Immature natural killer cell (primary cell): ENCODE results near the gene TMEM269. TPM values are rescaled to one million over a fixed set of nuclear protein-coding genes. Genes with fewer than 3 reads are reported as not detected.

Experiments
- DNase-seq, 3 donors: peaks; one replicate each; pipeline ENCODE4 v3.0.0; 2022; ENCODE audit warnings: mixed read lengths in 1 of 3
- H3K27ac Mint-ChIP-seq, 6 donors: one replicate each; pipeline ENCODE4 v1.8.0; 2020; ENCODE audit warnings: mixed read lengths in 6 of 6, mild to moderate bottlenecking in 5 of 6, inconsistent platforms in 4 of 6, moderate library complexity in 3 of 6
- H3K27me3 Mint-ChIP-seq, 3 donors: one replicate each; pipeline ENCODE4 v1.8.0; 2020 to 2021; ENCODE audit warnings: low read depth in 3 of 3, mild to moderate bottlenecking in 3 of 3, mixed read lengths in 3 of 3, moderate library complexity in 3 of 3, inconsistent platforms in 1 of 3
- H3K36me3 Mint-ChIP-seq, 3 donors: one replicate each; pipeline ENCODE4 v1.8.0; 2020; ENCODE audit warnings: mixed read lengths in 3 of 3, inconsistent platforms in 2 of 3, mild to moderate bottlenecking in 2 of 3
- H3K4me1 Mint-ChIP-seq, 2 donors: one replicate each; pipeline ENCODE4 v1.8.0; 2020; ENCODE audit warnings: inconsistent platforms in 2 of 2, mild to moderate bottlenecking in 2 of 2, mixed read lengths in 2 of 2, moderate library complexity in 1 of 2
- H3K4me3 Mint-ChIP-seq, 5 donors: one replicate each; pipeline ENCODE4 v1.8.0; 2020; ENCODE audit warnings: mild to moderate bottlenecking in 5 of 5, mixed read lengths in 5 of 5, inconsistent platforms in 3 of 5, moderate library complexity in 3 of 5
- H3K9me3 Mint-ChIP-seq, 6 donors: one replicate each; pipeline ENCODE4 v1.8.0; 2020; ENCODE audit warnings: mild to moderate bottlenecking in 6 of 6, mixed read lengths in 6 of 6, inconsistent platforms in 4 of 6, moderate library complexity in 3 of 6
- polyA plus RNA-seq, 3 donors: library from polyadenylated mRNA; unstranded; fragments of 300-500 nt; fragmentation: Illumina TruSeq; gene quantifications; one replicate each; pipeline ENCODE4 v1.2.3, GENCODE V29; 2021

TMEM269 gene
- polyA plus RNA-seq, 3 donors from 2014 or later: 0.14 TPM; not detected in 2

- no peak for DNase-seq
- Mint-ChIP-seq H3K4me1 (no peaks in the 10 kb centered on the region), H3K27ac (no peak overlapping the region), H3K27me3 (no peaks in the 10 kb centered on the region), H3K9me3 (no peaks in the 10 kb centered on the region), H3K36me3 (peaks cover 0 to 5% (median 5%) of the 10 kb centered on the region in 3 donors), H3K4me3 (no peak overlapping the region)
Measured at GRCh38 chr1:42825036-42825851, 40.5 kb downstream of the TMEM269 start.

- Mint-ChIP-seq H3K27ac (no peak overlapping the region), H3K36me3 (peaks cover 4 to 17% (median 9%) of the 10 kb centered on the region in 3 donors), H3K4me1 (no peaks in the 10 kb centered on the region), H3K9me3 (peaks cover 0 to 2% (median 0%) of the 10 kb centered on the region in 6 donors), H3K27me3 (no peaks in the 10 kb centered on the region), H3K4me3 (no peak overlapping the region)
- no peak for DNase-seq
Measured at GRCh38 chr1:42830631-42831030, 45.8 kb downstream of the TMEM269 start.

GRCh38 chr1:42831273-42831672 lies 46.5 kb downstream of the TMEM269 start:
- Mint-ChIP-seq H3K4me1 (no peaks in the 10 kb centered on the region), H3K4me3 (no peak overlapping the region), H3K36me3 (peaks cover 4 to 17% (median 8%) of the 10 kb centered on the region in 3 donors), H3K27me3 (no peaks in the 10 kb centered on the region), H3K27ac (no peak overlapping the region), H3K9me3 (peaks cover 0 to 2% (median 0%) of the 10 kb centered on the region in 6 donors)
- no peak for DNase-seq

GRCh38 chr1:42832641-42833240 lies 48.0 kb downstream of the TMEM269 start:
- no peak for DNase-seq
- Mint-ChIP-seq H3K4me1 (no peaks in the 10 kb centered on the region), H3K27ac (no peak overlapping the region), H3K27me3 (peaks cover 0 to 1% (median 0%) of the 10 kb centered on the region in 3 donors), H3K36me3 (peaks cover 4 to 20% (median 8%) of the 10 kb centered on the region in 3 donors), H3K4me3 (no peak overlapping the region), H3K9me3 (peaks cover 0 to 2% (median 0%) of the 10 kb centered on the region in 6 donors)

GRCh38 chr1:42833981-42834380 lies 49.2 kb downstream of the TMEM269 start:
- peaks cover 0 to 1% (median 0%) of the 10 kb centered on the region in 3 donors for H3K27me3 Mint-ChIP-seq
- H3K9me3 Mint-ChIP-seq: peaks cover 0 to 2% (median 0%) of the 10 kb centered on the region in 6 donors
- no peak overlapping the region for H3K27ac Mint-ChIP-seq
- DNase-seq: no peak
- no peak overlapping the region for H3K4me3 Mint-ChIP-seq
- peaks cover 4 to 20% (median 8%) of the 10 kb centered on the region in 3 donors for H3K36me3 Mint-ChIP-seq
- no peaks in the 10 kb centered on the region for H3K4me1 Mint-ChIP-seq

- DNase-seq: no peak
- Mint-ChIP-seq H3K9me3 (peaks cover 0 to 2% (median 0%) of the 10 kb centered on the region in 6 donors), H3K4me3 (no peak overlapping the region), H3K4me1 (no peaks in the 10 kb centered on the region), H3K27me3 (peaks cover 0 to 1% (median 0%) of the 10 kb centered on the region in 3 donors), H3K27ac (no peak overlapping the region), H3K36me3 (peaks cover 4 to 15% (median 8%) of the 10 kb centered on the region in 3 donors)
Measured at GRCh38 chr1:42834803-42835202, 50.0 kb downstream of the TMEM269 start.

- peaks cover 0 to 1% (median 0%) of the 10 kb centered on the region in 3 donors for H3K27me3 Mint-ChIP-seq
- peaks cover 4 to 15% (median 8%) of the 10 kb centered on the region in 3 donors for H3K36me3 Mint-ChIP-seq
- H3K4me3 Mint-ChIP-seq: no peak overlapping the region
- no peak for DNase-seq
- no peaks in the 10 kb centered on the region for H3K4me1 Mint-ChIP-seq
- H3K9me3 Mint-ChIP-seq: peaks cover 0 to 2% (median 0%) of the 10 kb centered on the region in 6 donors
- no peak overlapping the region for H3K27ac Mint-ChIP-seq
Measured at GRCh38 chr1:42835422-42835821, 50.6 kb downstream of the TMEM269 start.

GRCh38 chr1:42837709-42838108 lies 52.9 kb downstream of the TMEM269 start:
- H3K27ac Mint-ChIP-seq: no peak overlapping the region
- no peaks in the 10 kb centered on the region for H3K4me1 Mint-ChIP-seq
- peaks cover 0 to 1% (median 0%) of the 10 kb centered on the region in 3 donors for H3K27me3 Mint-ChIP-seq
- no peaks in the 10 kb centered on the region for H3K9me3 Mint-ChIP-seq
- H3K36me3 Mint-ChIP-seq: peaks cover 4 to 12% (median 8%) of the 10 kb centered on the region in 3 donors
- no peak overlapping the region for H3K4me3 Mint-ChIP-seq
- DNase-seq: no peak

GRCh38 chr1:42838482-42839190 lies 53.8 kb downstream of the TMEM269 start:
- H3K27me3 Mint-ChIP-seq: peaks cover 0 to 1% (median 0%) of the 10 kb centered on the region in 3 donors
- no peak for DNase-seq
- no peaks in the 10 kb centered on the region for H3K9me3 Mint-ChIP-seq
- no peaks in the 10 kb centered on the region for H3K4me1 Mint-ChIP-seq
- H3K27ac Mint-ChIP-seq: no peak overlapping the region
- H3K4me3 Mint-ChIP-seq: no peak overlapping the region
- peaks cover 4 to 16% (median 8%) of the 10 kb centered on the region in 3 donors for H3K36me3 Mint-ChIP-seq

- H3K27ac Mint-ChIP-seq: no peak overlapping the region
- peaks cover 0 to 1% (median 0%) of the 10 kb centered on the region in 3 donors for H3K27me3 Mint-ChIP-seq
- no peak overlapping the region for H3K4me3 Mint-ChIP-seq
- H3K9me3 Mint-ChIP-seq: no peaks in the 10 kb centered on the region
- H3K36me3 Mint-ChIP-seq: peaks cover 0 to 8% (median 1%) of the 10 kb centered on the region in 3 donors
- H3K4me1 Mint-ChIP-seq: peaks cover 3% of the 10 kb centered on the region in 2 donors
- no peak for DNase-seq
Measured at GRCh38 chr1:42841010-42841409, 56.2 kb downstream of the TMEM269 start.

GRCh38 chr1:42841440-42842147 lies 56.8 kb downstream of the TMEM269 start:
- peaks cover 0 to 8% (median 0%) of the 10 kb centered on the region in 3 donors for H3K36me3 Mint-ChIP-seq
- H3K4me3 Mint-ChIP-seq: no peak overlapping the region
- H3K4me1 Mint-ChIP-seq: peaks cover 8% of the 10 kb centered on the region in 2 donors
- H3K9me3 Mint-ChIP-seq: no peaks in the 10 kb centered on the region
- peaks cover 0 to 1% (median 0%) of the 10 kb centered on the region in 3 donors for H3K27me3 Mint-ChIP-seq
- no peak for DNase-seq
- H3K27ac Mint-ChIP-seq: no peak overlapping the region

GRCh38 chr1:42844592-42845140 lies 59.9 kb downstream of the TMEM269 start:
- DNase-seq: no peak
- Mint-ChIP-seq H3K4me3 (peak overlapping the region in 1 of 5 donors; percentile 30), H3K4me1 (peaks cover 23 to 35% of the 10 kb centered on the region in 2 donors), H3K36me3 (peaks cover 0 to 5% (median under 1%) of the 10 kb centered on the region in 3 donors), H3K9me3 (no peaks in the 10 kb centered on the region), H3K27me3 (peaks cover 0 to 3% (median 0%) of the 10 kb centered on the region in 3 donors), H3K27ac (no peak overlapping the region)

- peaks cover 0 to 5% (median 4%) of the 10 kb centered on the region in 3 donors for H3K36me3 Mint-ChIP-seq
Measured at GRCh38 chr1:42845193-42845592, 60.4 kb downstream of the TMEM269 start.

More at GRCh38 chr1:42845193-42845592, 60.4 kb downstream of the TMEM269 start:
- Mint-ChIP-seq H3K27ac (no peak overlapping the region), H3K9me3 (no peaks in the 10 kb centered on the region), H3K4me3 (no peak overlapping the region), H3K27me3 (peaks cover 0 to 3% (median 0%) of the 10 kb centered on the region in 3 donors), H3K4me1 (peaks cover 26 to 35% of the 10 kb centered on the region in 2 donors)
- DNase-seq: no peak
